Activated naive CD8-positive, alpha-beta T cell treated with anti-CD3 and anti-CD28 coated beads, Interleukin-2, amount 50 U/mL, for 24 hours (primary cell): ENCODE data around the gene C1QL4.

Experiments
- ATAC-seq: fragments of 150-1000 bp; cut with Tn5 transposase; one replicate; pipeline ENCODE4 v1.10.0; 2021
- DNase-seq: peaks from one replicate; pipeline ENCODE4 v3.0.0; 2021
- H3K27ac Mint-ChIP-seq: one replicate; pipeline ENCODE4 v1.8.0; 2021; ENCODE audit warnings: mild to moderate bottlenecking, mixed read lengths
- H3K27me3 Mint-ChIP-seq: one replicate; pipeline ENCODE4 v1.8.0; 2021; ENCODE audit warnings: mixed read lengths
- H3K36me3 Mint-ChIP-seq: one replicate; pipeline ENCODE4 v1.8.0; 2021; ENCODE audit warnings: low read depth, mixed read lengths
- H3K4me1 Mint-ChIP-seq: one replicate; pipeline ENCODE4 v1.8.0; 2021; ENCODE audit warnings: mixed read lengths
- H3K4me3 Mint-ChIP-seq: one replicate; pipeline ENCODE4 v1.8.0; 2021; ENCODE audit warnings: mild to moderate bottlenecking, moderate library complexity, mixed read lengths
- H3K9me3 Mint-ChIP-seq: one replicate; pipeline ENCODE4 v1.8.0; 2021; ENCODE audit warnings: mixed read lengths

C1QL4 gene

DNA sequence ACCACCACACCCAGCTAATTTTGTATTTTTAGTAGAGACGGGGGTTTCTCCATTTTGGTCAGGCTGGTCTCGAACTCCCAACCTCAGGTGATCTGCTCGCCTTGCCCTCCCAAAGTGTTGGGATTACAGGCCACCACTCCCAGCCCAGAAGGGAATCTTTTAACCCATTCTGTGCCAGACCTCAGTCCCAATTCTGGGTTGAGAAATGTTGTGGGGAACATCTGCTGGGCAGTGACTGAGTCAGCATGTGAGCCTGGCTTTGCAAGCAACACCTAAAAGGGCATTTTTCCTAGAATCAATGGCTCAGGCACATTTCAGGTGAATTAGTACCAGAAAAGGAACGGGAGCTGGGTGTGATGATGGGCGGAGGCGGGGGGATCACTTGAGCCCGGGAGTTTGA lies 22.7 kb upstream of the C1QL4 start:
- no peaks in the 10 kb centered on the region for H3K36me3 Mint-ChIP-seq
- peaks cover 2% of the 10 kb centered on the region for H3K4me1 Mint-ChIP-seq
- no peaks in the 10 kb centered on the region for H3K9me3 Mint-ChIP-seq
- ATAC-seq (no peak), DNase-seq (no peak)
- peaks cover 18% of the 10 kb centered on the region for H3K27me3 Mint-ChIP-seq
- no peak overlapping the region for H3K27ac Mint-ChIP-seq
- no peak overlapping the region for H3K4me3 Mint-ChIP-seq

GRCh38 chr12:49358483-49359141 lies 21.6 kb upstream of the C1QL4 start:
- H3K36me3 Mint-ChIP-seq, result no peaks in the 10 kb centered on the region
- DNase-seq (peak; percentile 51), ATAC-seq (peak; percentile 82)
- H3K4me1 Mint-ChIP-seq, result peaks cover 2% of the 10 kb centered on the region
- no peak overlapping the region for H3K4me3 Mint-ChIP-seq
- H3K9me3 Mint-ChIP-seq, result no peaks in the 10 kb centered on the region
- H3K27me3 Mint-ChIP-seq, result peaks cover 22% of the 10 kb centered on the region
- H3K27ac Mint-ChIP-seq, result no peak overlapping the region

DNA sequence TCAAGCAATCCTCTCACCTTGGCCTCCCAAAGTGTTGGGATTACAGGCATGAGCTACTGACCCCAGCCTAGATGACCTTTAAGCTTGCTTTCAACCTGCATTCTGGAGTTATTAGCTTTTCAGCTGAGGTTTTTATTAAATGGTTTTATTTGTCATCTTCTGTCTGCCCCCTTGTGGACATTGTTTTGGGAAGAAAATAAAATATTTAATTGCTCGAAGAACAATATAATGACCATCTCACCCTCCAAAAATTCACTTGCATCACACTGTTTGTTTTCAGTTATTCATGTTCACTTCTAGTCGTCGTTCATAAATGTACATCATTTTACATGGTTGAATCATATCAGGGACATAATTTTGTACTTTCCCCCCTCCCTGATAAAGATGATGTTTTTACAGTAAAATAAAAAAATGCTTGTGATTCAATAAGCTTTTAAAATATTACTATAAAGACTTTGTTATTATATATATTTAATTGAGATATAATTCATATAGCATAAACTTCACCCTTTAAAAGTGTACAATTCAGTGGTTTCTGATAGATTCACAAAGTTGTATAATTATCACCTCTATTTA lies 20.2 kb upstream of the C1QL4 start:
- Mint-ChIP-seq H3K4me1 (peaks cover 2% of the 10 kb centered on the region), H3K27ac (no peak overlapping the region), H3K27me3 (peaks cover 27% of the 10 kb centered on the region), H3K36me3 (no peaks in the 10 kb centered on the region), H3K4me3 (no peak overlapping the region), H3K9me3 (no peaks in the 10 kb centered on the region)
- DNase-seq (no peak), ATAC-seq (no peak)

DNA sequence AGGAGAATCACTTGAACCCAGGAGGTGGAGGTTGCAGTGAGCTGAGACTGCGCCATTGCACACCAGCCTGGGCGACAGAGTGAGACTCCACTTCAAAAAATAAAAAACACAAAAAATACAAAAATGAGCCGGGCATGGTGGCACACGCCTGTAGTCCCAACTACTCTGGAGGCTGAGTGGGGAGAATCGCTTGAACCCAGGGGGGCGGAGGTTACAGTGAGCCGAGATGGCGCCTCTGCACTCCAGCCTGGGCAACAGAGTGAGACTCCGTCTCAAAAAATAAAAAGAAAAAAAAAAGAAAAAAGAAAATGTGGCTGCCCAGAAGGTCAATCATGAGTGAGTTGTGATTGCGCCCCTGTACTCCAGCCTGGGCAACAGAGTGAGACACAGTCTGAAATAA lies 18.9 kb upstream of the C1QL4 start:
- ATAC-seq (no peak), DNase-seq (no peak)
- no peaks in the 10 kb centered on the region for H3K36me3 Mint-ChIP-seq
- no peak overlapping the region for H3K27ac Mint-ChIP-seq
- peaks cover 2% of the 10 kb centered on the region for H3K4me1 Mint-ChIP-seq
- H3K27me3 Mint-ChIP-seq, result peaks cover 30% of the 10 kb centered on the region
- no peak overlapping the region for H3K4me3 Mint-ChIP-seq
- no peaks in the 10 kb centered on the region for H3K9me3 Mint-ChIP-seq

DNA sequence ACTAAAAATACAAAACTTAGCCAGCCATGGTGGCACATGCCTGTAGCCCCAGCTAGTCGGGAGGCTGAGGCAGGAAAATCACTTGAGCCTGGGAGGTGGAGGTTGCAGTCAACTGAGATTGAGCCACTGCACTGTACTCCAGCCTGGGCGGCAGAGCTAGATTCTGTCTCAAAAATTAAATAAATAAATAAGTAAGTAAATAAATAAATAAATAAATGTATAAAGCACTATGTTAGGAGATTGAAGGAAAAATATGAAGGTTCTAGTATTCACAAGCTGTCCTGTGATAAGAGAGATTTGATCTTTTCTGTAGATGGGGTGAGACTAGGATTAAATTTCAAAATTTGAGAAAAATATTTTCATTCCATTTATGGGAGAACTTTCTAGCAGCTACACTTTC lies 15.4 kb upstream of the C1QL4 start:
- Mint-ChIP-seq H3K4me1 (peaks cover 4% of the 10 kb centered on the region), H3K9me3 (no peaks in the 10 kb centered on the region), H3K4me3 (no peak overlapping the region), H3K27me3 (peaks cover 41% of the 10 kb centered on the region), H3K36me3 (no peaks in the 10 kb centered on the region), H3K27ac (no peak overlapping the region)
- no peak for DNase-seq
- no peak for ATAC-seq

DNA sequence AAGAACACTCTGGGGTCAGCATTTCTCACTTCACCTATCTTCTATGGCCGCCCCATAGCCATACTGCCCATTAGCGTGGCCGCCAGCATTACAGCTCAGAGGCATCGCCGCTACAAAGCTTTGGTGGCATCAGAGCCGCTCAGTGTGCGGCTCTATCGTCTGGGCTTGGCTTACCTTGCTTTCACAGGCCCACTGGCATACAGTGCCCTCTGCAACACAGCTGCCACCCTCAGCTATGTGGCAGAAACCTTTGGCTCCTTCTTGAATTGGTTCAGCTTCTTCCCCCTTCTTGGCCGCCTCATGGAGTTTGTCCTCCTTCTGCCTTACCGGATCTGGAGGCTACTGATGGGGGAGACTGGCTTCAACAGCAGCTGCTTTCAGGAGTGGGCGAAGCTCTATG lies 12.3 kb upstream of the C1QL4 start:
- H3K9me3 Mint-ChIP-seq, result no peaks in the 10 kb centered on the region
- ATAC-seq (no peak), DNase-seq (no peak)
- no peak overlapping the region for H3K27ac Mint-ChIP-seq
- no peaks in the 10 kb centered on the region for H3K36me3 Mint-ChIP-seq
- H3K27me3 Mint-ChIP-seq, result peaks cover 51% of the 10 kb centered on the region
- H3K4me1 Mint-ChIP-seq, result peaks cover 25% of the 10 kb centered on the region
- H3K4me3 Mint-ChIP-seq, result no peak overlapping the region

- Mint-ChIP-seq H3K36me3 (no peaks in the 10 kb centered on the region), H3K27ac (no peak overlapping the region), H3K9me3 (no peaks in the 10 kb centered on the region), H3K27me3 (peaks cover 56% of the 10 kb centered on the region), H3K4me1 (peaks cover 30% of the 10 kb centered on the region), H3K4me3 (no peak overlapping the region)
- ATAC-seq (no peak), DNase-seq (no peak)
These were observed 11.8 kb upstream of the C1QL4 start for GRCh38 chr12:49348781-49349180.

- Mint-ChIP-seq H3K27ac (no peak overlapping the region), H3K4me3 (peak overlapping the region; percentile 56), H3K4me1 (peaks cover 41% of the 10 kb centered on the region), H3K9me3 (no peaks in the 10 kb centered on the region), H3K36me3 (no peaks in the 10 kb centered on the region), H3K27me3 (peaks cover 62% of the 10 kb centered on the region)
- ATAC-seq, result peak; percentile 75
- DNase-seq, result peak; percentile 87
These were observed 10.6 kb upstream of the C1QL4 start for GRCh38 chr12:49347311-49348193.

- H3K27me3 Mint-ChIP-seq, result peaks cover 61% of the 10 kb centered on the region
- DNase-seq (no peak), ATAC-seq (peak; percentile 27)
- peak within 1 kb of the TSS; percentile 56 for H3K4me3 Mint-ChIP-seq
- no peaks in the 10 kb centered on the region for H3K36me3 Mint-ChIP-seq
- peaks cover 41% of the 10 kb centered on the region for H3K4me1 Mint-ChIP-seq
- no peak within 1 kb of the TSS for H3K27ac Mint-ChIP-seq
- no peaks in the 10 kb centered on the region for H3K9me3 Mint-ChIP-seq
These were observed 9.8 kb upstream of the C1QL4 start, which contains the start of gene DNAJC22 for GRCh38 chr12:49346659-49347310. DNAJC22 (plus strand) TSS chr12:49346888; CDS start chr12:49348873, 1,985 bp downstream.

GRCh38 chr12:49345825-49346658 lies 9.1 kb upstream of the C1QL4 start:
- Mint-ChIP-seq H3K27ac (no peak overlapping the region), H3K4me1 (peaks cover 41% of the 10 kb centered on the region), H3K36me3 (no peaks in the 10 kb centered on the region), H3K4me3 (peak overlapping the region; percentile 49), H3K9me3 (no peaks in the 10 kb centered on the region), H3K27me3 (peaks cover 66% of the 10 kb centered on the region)
- DNase-seq, result no peak
- ATAC-seq, result no peak

DNA sequence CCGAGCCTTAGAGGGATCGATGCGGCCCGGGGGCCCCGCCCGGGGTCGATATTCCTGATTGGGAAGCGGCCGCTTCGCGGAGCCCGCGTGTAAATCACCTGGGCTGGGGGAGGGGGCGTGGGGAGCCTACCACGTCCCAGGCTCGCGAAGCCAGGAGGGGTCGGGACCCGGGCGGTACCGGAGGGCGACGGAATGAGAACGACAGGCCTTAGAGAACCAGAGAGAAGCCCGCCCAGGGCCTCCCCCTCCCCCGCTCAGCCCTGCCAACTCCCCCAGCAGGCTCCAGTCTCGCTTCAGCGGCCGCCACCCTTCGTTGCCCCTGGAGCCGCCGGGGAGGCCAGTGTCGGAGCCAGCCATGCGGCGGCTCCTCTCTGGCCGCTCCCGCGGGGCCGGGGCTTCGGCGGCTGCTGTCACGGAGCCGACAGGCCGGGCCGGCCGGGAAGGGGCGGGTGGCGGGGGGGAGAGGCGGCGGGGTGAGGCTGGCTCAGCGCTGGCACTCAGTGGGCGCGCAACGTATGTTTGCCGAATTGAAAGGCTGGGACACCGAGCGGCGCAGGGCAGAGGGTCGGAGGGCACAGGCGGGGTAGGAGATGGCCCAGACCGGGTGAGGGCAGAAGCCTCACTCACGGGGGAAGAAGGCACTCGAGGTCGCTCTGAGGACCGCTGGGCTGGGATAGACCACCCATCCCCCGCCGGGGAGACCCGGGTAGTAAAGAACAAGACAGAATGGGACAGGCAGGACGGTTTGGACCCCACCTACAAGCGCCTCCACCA lies 8.2 kb upstream of the C1QL4 start:
- peaks cover 69% of the 10 kb centered on the region for H3K27me3 Mint-ChIP-seq
- DNase-seq (no peak), ATAC-seq (no peak)
- H3K4me1 Mint-ChIP-seq, result peaks cover 41% of the 10 kb centered on the region
- no peak overlapping the region for H3K27ac Mint-ChIP-seq
- no peaks in the 10 kb centered on the region for H3K9me3 Mint-ChIP-seq
- peak overlapping the region; percentile 49 for H3K4me3 Mint-ChIP-seq
- H3K36me3 Mint-ChIP-seq, result no peaks in the 10 kb centered on the region

DNA sequence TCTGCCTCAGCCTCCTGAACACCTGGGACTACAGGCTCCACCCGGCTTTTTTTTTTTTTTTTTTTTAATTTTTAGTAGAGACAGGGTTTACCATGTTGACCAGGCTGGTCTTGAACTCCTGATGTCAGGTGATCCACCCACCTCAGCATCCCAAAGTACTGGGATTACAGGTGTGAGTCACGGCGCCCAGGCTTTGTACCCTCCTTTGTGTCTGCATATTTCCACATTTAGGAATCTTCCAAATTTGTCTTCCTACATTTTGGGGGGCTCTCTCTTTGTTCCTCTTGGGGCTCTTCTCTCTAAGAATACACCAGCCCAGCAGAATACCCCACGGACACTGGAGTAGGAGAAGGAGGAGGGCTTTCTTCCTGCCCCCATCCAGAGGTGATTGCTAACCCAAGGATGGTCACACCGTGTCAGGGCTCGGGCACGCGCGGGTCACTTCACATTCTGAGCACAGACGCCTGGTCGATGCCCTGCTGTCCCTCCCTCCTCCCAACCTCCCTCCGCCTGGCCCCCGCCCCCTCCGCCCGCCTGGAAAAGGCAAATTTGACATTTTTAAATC lies 7.6 kb upstream of the C1QL4 start:
- H3K27me3 Mint-ChIP-seq, result peaks cover 72% of the 10 kb centered on the region
- no peaks in the 10 kb centered on the region for H3K9me3 Mint-ChIP-seq
- no peak overlapping the region for H3K27ac Mint-ChIP-seq
- peaks cover 41% of the 10 kb centered on the region for H3K4me1 Mint-ChIP-seq
- ATAC-seq (no peak), DNase-seq (no peak)
- no peak overlapping the region for H3K4me3 Mint-ChIP-seq
- no peaks in the 10 kb centered on the region for H3K36me3 Mint-ChIP-seq
